Activated CD4-positive, alpha-beta T cell treated with anti-CD3 and anti-CD28 coated beads, Interleukin-2, amount 50 U/mL, for 16 hours (primary cell): ENCODE measurements around the gene DAG1.
A peak's percentile ranks its signal among the peaks of the same experiment; 100 is the strongest.
"Not testable (repeated sequence)": the region's sequence is repeated elsewhere in the genome, so short reads cannot be mapped to it uniquely, and the experiment has no call there.

Experiments
- DNase-seq: peaks from one replicate; pipeline ENCODE4 v3.0.0-alpha.2; 2020

Gene DAG1

GRCh38 chr3:49470714-49471420 is 800 bp downstream of the DAG1 start:
- DNase-seq, result no peak

- no peak for DNase-seq
These were observed 1.9 kb downstream of the DAG1 start for GRCh38 chr3:49471856-49472495.

GRCh38 chr3:49476563-49476962 is 6.5 kb downstream of the DAG1 start:
- DNase-seq, result peak; percentile 67

- DNase-seq, result no peak
These were observed 12.7 kb downstream of the DAG1 start for GRCh38 chr3:49482766-49483165.

GRCh38 chr3:49484471-49484870 is 14.4 kb downstream of the DAG1 start:
- no peak for DNase-seq

- no peak for DNase-seq
These were observed 19.2 kb downstream of the DAG1 start for GRCh38 chr3:49489247-49489646.

- no peak for DNase-seq
These were observed 22.9 kb downstream of the DAG1 start for GRCh38 chr3:49492969-49493368.

GRCh38 chr3:49493901-49494300 is 23.8 kb downstream of the DAG1 start:
- no peak for DNase-seq

- DNase-seq, result no peak
These were observed 25.0 kb downstream of the DAG1 start for GRCh38 chr3:49495023-49495422.

GRCh38 chr3:49496845-49497244 is 26.8 kb downstream of the DAG1 start:
- DNase-seq, result not testable (repeated sequence)

- DNase-seq, result no peak
These were observed 27.5 kb downstream of the DAG1 start for GRCh38 chr3:49497606-49498005.

- DNase-seq, result no peak
These were observed 28.2 kb downstream of the DAG1 start for GRCh38 chr3:49498239-49498638.

- no peak for DNase-seq
These were observed 28.6 kb downstream of the DAG1 start for GRCh38 chr3:49498648-49499047.

- peak; percentile 2 for DNase-seq
These were observed 30.2 kb downstream of the DAG1 start for GRCh38 chr3:49500205-49500731.

- no peak for DNase-seq
These were observed 30.9 kb downstream of the DAG1 start for GRCh38 chr3:49500732-49501609.

GRCh38 chr3:49501842-49502241 is 31.8 kb downstream of the DAG1 start:
- no peak for DNase-seq

GRCh38 chr3:49506906-49507305 is 36.8 kb downstream of the DAG1 start:
- DNase-seq, result no peak

- no peak for DNase-seq
These were observed 39.0 kb downstream of the DAG1 start for GRCh38 chr3:49509028-49509561.

GRCh38 chr3:49511639-49512038 is 41.6 kb downstream of the DAG1 start:
- DNase-seq, result no peak

GRCh38 chr3:49512781-49513355 is 42.8 kb downstream of the DAG1 start:
- no peak for DNase-seq

GRCh38 chr3:49513494-49514124 is 43.5 kb downstream of the DAG1 start:
- no peak for DNase-seq

GRCh38 chr3:49518016-49518415 is 47.9 kb downstream of the DAG1 start:
- no peak for DNase-seq
